Activated naive CD8-positive, alpha-beta T cell treated with anti-CD3 and anti-CD28 coated beads for 36 hours (primary cell): ENCODE measurements around the gene OSGIN1. TPM values are rescaled to one million over a fixed set of nuclear protein-coding genes. Genes with fewer than 3 reads are reported as not detected.
A peak's percentile ranks its signal among the peaks of the same experiment; 100 is the strongest.

Experiments
- DNase-seq: peaks from one replicate; pipeline ENCODE4 v3.0.0; 2021
- H3K27ac Mint-ChIP-seq: one replicate; pipeline ENCODE4 v1.8.0; 2022; ENCODE audit warnings: mild to moderate bottlenecking, moderate library complexity, mixed read lengths
- H3K27me3 Mint-ChIP-seq: one replicate; pipeline ENCODE4 v1.8.0; 2022; ENCODE audit warnings: mild to moderate bottlenecking, mixed read lengths
- H3K36me3 Mint-ChIP-seq: one replicate; pipeline ENCODE4 v1.8.0; 2021; ENCODE audit warnings: mild to moderate bottlenecking, mixed read lengths
- H3K4me1 Mint-ChIP-seq: one replicate; pipeline ENCODE4 v1.8.0; 2021; ENCODE audit warnings: mixed read lengths
- H3K4me3 Mint-ChIP-seq: one replicate; pipeline ENCODE4 v1.8.0; 2022; ENCODE audit warnings: mild to moderate bottlenecking, moderate library complexity, mixed read lengths
- H3K9me3 Mint-ChIP-seq: one replicate; pipeline ENCODE4 v1.8.0; 2022; ENCODE audit warnings: mixed read lengths
- total RNA-seq, 2 experiments: library from RNA; stranded (reverse); gene quantifications; one replicate each; pipeline ENCODE4 v1.2.3, GENCODE V29; 2021

The OSGIN1 gene
- total RNA-seq, 2 experiments from 2014 or later: 0.92 to 1.8 TPM

GRCh38 chr16:83968306-83968851 lies 15.3 kb downstream of the OSGIN1 start:
- Mint-ChIP-seq H3K36me3 (no peaks in the 10 kb centered on the region), H3K4me3 (no peak overlapping the region), H3K27ac (no peak overlapping the region), H3K4me1 (no peaks in the 10 kb centered on the region), H3K9me3 (no peaks in the 10 kb centered on the region), H3K27me3 (peaks cover 33% of the 10 kb centered on the region)
- DNase-seq: no peak

GRCh38 chr16:83968891-83969649 lies 16.0 kb downstream of the OSGIN1 start:
- Mint-ChIP-seq H3K9me3 (no peaks in the 10 kb centered on the region), H3K27me3 (peaks cover 33% of the 10 kb centered on the region), H3K4me1 (no peaks in the 10 kb centered on the region), H3K36me3 (no peaks in the 10 kb centered on the region), H3K27ac (no peak overlapping the region), H3K4me3 (peak overlapping the region; percentile 22)
- DNase-seq: no peak

GRCh38 chr16:83969771-83970429 lies 16.9 kb downstream of the OSGIN1 start:
- Mint-ChIP-seq H3K9me3 (no peaks in the 10 kb centered on the region), H3K27me3 (peaks cover 33% of the 10 kb centered on the region), H3K4me3 (no peak overlapping the region), H3K36me3 (no peaks in the 10 kb centered on the region), H3K27ac (no peak overlapping the region), H3K4me1 (no peaks in the 10 kb centered on the region)
- DNase-seq: no peak

DNA sequence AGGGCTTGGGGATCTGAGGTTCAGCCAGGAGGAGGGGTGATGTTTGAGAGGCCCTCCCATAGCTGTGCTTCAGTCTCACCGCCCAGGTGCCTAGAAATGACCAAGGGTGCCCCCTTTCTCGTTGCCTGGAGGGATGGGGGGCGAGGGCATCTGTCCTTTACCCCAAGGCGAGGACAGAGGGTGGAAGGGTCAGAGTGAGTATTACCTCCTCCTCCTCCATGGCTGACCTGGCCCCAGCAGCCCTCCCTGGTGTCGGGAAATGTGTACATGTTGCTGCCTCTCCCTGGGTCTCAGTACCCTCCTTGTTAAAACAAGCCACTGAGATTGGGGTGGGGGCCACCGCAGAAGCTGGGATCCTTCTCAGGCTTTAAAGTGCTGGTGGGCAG lies 17.4 kb downstream of the OSGIN1 start:
- Mint-ChIP-seq H3K27me3 (peaks cover 36% of the 10 kb centered on the region), H3K27ac (no peak overlapping the region), H3K36me3 (no peaks in the 10 kb centered on the region), H3K4me3 (no peak overlapping the region), H3K9me3 (no peaks in the 10 kb centered on the region), H3K4me1 (no peaks in the 10 kb centered on the region)
- no peak for DNase-seq

DNA sequence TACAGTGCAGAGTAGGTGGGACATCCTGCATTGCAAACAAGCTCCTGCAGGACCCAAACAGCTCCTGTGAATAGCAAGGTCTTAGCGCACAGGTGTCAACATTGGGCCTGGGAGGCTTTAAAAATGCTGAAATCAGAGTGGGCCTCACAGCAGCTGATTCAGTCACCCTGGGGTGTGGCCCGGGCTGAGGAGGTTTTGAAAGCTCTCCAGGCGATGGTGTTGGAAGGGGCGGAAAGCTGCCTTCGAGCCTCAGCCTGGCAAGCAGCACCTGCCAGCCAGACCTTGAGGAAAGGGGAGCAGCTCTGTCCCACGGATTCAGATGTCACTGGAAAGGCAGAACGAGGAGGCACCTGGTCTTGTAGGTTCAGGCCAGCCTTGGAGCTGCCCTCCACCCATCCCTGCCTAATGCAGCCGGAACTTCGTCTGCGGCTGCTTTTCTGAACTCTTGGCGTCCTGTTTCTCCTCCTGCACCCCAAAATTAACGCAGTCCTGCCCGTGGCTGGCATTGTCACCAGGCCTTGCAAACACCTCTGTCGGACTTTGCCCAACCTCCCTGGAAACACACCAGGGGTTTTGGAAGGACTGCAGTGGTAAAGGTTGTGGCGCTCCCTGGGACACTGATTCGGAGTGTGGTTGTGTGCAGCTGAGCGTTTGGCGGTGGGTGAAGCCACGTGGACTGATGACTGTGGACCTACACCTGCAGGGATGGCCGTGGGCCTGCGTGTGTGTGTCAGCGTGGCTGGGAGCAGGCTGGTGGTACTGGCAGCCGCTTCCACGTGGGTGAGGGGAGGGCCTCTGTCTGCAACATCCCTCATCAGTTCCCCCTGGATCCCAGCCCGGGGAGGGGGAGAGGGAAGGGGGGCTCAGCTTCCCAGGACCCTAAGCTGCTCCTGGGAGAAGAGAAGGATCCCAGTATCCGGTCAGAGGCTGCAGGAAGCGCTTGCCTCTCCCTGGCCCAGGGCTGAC lies 18.4 kb downstream of the OSGIN1 start:
- H3K4me1 Mint-ChIP-seq: no peaks in the 10 kb centered on the region
- H3K4me3 Mint-ChIP-seq: no peak overlapping the region

GRCh38 chr16:83972256-83973008 lies 19.4 kb downstream of the OSGIN1 start:
- no peak overlapping the region for H3K4me3 Mint-ChIP-seq
- no peak for DNase-seq
- H3K9me3 Mint-ChIP-seq: no peaks in the 10 kb centered on the region
- no peaks in the 10 kb centered on the region for H3K4me1 Mint-ChIP-seq
- no peaks in the 10 kb centered on the region for H3K36me3 Mint-ChIP-seq
- H3K27ac Mint-ChIP-seq: no peak overlapping the region
- H3K27me3 Mint-ChIP-seq: peaks cover 36% of the 10 kb centered on the region

More for the DNA sequence above, 18.4 kb downstream of the OSGIN1 start:
- Mint-ChIP-seq H3K9me3 (no peaks in the 10 kb centered on the region), H3K36me3 (no peaks in the 10 kb centered on the region), H3K27me3 (peaks cover 36% of the 10 kb centered on the region), H3K27ac (no peak overlapping the region)
- DNase-seq: no peak

- no peak overlapping the region for H3K4me3 Mint-ChIP-seq
- no peak for DNase-seq
- H3K27me3 Mint-ChIP-seq: peaks cover 30% of the 10 kb centered on the region
- H3K36me3 Mint-ChIP-seq: no peaks in the 10 kb centered on the region
- H3K9me3 Mint-ChIP-seq: no peaks in the 10 kb centered on the region
- no peak overlapping the region for H3K27ac Mint-ChIP-seq
- no peaks in the 10 kb centered on the region for H3K4me1 Mint-ChIP-seq
Measured at GRCh38 chr16:83973077-83973476, 20.0 kb downstream of the OSGIN1 start.

DNA sequence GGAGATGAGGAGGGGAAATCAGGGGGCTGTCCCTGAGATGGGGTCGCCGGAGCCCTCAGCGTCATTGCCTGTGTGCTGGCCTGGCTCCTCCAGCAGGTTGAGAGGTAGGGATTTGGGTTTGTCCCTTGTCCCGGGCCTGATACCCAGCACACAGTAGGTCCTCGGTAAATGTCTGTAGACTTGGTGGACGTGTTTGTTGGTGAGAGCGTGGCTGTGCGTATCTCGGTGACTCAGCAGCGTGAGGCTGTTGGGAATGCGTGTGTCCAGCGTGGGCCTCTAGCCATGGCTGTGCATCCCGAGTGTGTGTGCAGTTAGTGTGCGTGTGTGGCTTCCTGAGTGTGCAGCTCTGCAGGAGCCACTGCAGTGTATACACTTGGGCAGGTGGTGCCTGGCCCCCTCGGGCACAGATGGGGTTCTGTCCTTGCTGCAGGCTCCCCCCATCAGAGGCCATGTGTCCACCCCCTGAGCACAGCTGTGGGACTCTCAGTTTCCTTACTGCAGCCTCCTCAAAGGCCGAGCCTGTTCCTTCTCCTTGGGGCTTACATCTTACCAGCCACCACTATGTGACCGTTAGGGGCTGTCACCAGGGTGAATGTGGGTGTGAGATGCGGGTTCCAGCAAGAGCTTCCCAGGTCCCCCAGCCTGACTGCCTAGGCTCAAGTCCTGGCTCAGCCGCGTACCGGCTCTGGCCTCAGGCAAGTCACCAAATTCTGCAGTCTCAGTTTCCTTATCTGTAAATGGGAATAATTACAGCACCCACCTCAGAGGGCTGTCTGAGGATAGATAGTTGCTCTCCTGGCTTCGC lies 20.7 kb downstream of the OSGIN1 start:
- no peak for DNase-seq
- no peaks in the 10 kb centered on the region for H3K36me3 Mint-ChIP-seq
- H3K4me1 Mint-ChIP-seq: no peaks in the 10 kb centered on the region
- H3K27me3 Mint-ChIP-seq: peaks cover 30% of the 10 kb centered on the region
- H3K9me3 Mint-ChIP-seq: peaks cover 2% of the 10 kb centered on the region
- H3K27ac Mint-ChIP-seq: no peak overlapping the region
- H3K4me3 Mint-ChIP-seq: no peak overlapping the region

- Mint-ChIP-seq H3K27ac (no peak overlapping the region), H3K4me1 (no peaks in the 10 kb centered on the region), H3K36me3 (no peaks in the 10 kb centered on the region), H3K27me3 (peaks cover 24% of the 10 kb centered on the region), H3K4me3 (no peak overlapping the region), H3K9me3 (peaks cover 5% of the 10 kb centered on the region)
- DNase-seq: no peak
Measured at GRCh38 chr16:83974475-83974874, 21.4 kb downstream of the OSGIN1 start.

DNA sequence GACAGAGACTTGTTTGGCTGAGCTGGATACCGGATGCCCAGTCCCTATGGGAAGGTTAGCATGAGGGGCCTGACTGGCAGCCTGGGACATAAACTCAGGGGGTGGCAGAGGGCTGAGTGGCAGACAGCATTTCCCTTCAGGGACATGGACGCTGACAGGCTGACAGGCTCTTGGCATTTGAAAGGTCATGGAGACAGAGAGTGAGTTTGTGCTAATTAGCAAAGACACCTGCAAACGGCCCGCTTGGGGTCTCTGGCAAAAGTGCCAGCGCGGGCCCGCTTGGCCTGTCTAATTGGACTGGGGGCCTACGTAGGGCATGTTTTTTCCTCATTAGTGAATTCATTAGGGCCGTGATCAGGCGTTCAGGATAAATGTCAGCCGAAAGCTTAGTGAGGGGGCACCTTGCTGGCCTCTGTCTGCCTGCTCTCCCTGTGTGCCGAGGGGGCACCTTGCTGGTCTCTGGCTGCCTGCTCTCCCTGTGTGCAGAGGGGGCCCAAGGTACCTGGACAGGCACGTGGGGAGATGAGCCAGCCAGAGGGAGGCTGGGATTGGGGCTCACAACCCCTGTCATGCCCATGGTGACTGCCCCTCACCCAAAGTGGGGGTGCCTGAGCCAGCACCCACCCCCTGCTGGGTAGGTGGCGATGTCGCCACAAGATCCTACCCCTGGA lies 22.7 kb downstream of the OSGIN1 start:
- no peak overlapping the region for H3K4me3 Mint-ChIP-seq
- no peaks in the 10 kb centered on the region for H3K36me3 Mint-ChIP-seq

DNA sequence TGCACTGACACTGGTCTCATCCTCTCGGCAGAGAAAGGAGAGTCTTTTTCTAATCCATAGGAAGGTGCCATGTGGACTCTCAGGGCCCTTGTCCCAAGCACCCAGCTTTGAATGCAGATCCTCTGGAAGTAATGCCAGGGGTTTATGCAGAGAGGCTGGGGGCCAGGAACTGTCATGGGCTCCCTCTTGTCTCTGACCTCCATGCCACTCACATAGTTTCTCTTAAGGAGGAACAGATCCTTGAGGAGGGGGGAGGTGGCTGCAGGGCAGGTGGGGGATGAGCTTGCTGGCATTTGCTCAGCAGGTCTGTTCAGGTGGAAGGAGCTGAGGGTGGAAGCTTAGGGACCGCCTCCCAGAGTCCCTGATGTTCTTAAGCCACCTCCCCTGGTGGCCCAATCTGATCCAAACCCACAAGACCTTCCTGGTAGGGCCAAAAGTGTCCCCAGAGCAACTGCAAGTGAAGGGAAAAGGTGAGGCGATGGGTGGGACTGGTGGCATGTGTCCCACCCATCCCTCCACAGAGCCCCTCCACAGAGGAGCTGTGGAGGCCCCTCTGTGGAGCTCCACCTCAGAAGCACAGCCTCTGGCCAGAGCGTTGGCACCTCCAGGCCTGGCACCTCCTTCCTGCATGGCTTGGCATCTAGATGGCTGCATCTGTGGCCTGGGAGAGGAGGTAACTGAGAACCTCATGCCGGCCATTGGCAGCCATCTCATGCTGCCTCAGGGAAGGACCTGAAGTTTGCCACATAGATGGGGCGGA lies 24.2 kb downstream of the OSGIN1 start:
- DNase-seq: no peak
- Mint-ChIP-seq H3K4me3 (no peak overlapping the region), H3K36me3 (no peaks in the 10 kb centered on the region), H3K4me1 (no peaks in the 10 kb centered on the region), H3K27me3 (peaks cover 4% of the 10 kb centered on the region), H3K9me3 (peaks cover 5% of the 10 kb centered on the region), H3K27ac (no peak overlapping the region)

More for the DNA sequence above, 22.7 kb downstream of the OSGIN1 start:
- H3K4me1 Mint-ChIP-seq: no peaks in the 10 kb centered on the region
- peaks cover 12% of the 10 kb centered on the region for H3K27me3 Mint-ChIP-seq
- peaks cover 5% of the 10 kb centered on the region for H3K9me3 Mint-ChIP-seq
- H3K27ac Mint-ChIP-seq: no peak overlapping the region
- DNase-seq: no peak

DNA sequence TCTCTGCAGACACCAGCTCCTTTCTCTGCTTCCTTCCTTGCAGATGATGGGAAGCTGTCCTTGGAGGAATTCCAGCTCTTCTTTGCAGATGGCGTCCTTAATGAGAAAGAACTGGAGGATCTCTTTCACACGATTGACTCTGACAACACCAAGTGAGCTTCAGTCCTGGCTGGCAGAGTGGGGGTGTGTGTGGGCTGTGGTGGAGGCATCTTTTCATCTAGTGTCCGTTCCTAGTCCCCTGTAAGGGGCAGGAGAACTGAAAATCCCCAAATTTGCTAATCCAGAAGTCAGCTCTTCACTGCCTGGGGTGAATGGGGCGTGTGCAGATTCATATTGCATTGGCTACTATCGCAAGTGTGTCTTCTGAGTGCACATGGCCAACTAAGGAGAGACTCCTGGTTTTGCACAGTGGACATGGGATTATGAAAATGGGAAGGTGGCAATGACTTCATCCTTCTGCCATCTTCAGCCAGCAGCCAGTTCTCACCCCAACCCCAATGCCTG lies 25.4 kb downstream of the OSGIN1 start:
- Mint-ChIP-seq H3K36me3 (no peaks in the 10 kb centered on the region), H3K9me3 (peaks cover 5% of the 10 kb centered on the region), H3K4me1 (no peaks in the 10 kb centered on the region), H3K27ac (no peak overlapping the region), H3K27me3 (peaks cover 4% of the 10 kb centered on the region), H3K4me3 (no peak overlapping the region)
- no peak for DNase-seq
